ENCODE measurements around the gene SRSF3.

DNA sequence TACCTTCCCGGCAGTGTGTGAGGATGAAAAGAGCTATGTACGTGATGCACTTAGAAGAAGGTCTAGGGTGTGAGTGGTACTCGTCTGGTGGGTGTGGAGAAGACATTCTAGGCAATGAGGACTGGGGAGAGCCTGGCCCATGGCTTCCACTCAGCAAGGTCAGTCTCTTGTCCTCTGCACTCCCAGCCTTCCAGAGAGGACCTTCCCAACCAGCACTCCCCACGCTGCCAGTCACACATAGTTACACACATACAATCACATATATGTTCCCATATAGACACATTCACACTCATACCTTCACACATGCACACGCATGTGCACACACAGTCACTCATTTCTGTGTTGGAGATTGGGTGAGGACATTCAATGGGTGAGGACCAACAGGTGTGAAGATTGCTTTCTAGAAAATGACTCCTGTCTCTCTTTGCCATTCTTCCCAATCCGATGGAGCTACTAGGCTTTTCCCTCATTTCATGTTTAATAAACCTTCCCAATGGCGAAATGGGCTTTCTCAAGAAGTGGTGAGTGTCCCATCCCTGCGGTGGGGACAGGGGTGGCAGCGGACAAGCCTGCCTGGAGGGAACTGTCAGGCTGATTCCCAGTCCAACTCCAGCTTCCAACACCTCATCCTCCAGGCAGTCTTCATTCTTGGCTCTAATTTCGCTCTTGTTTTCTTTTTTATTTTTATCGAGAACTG lies 30.4 kb downstream of the SRSF3 start:
- TF ChIP-seq, protein P1, sequence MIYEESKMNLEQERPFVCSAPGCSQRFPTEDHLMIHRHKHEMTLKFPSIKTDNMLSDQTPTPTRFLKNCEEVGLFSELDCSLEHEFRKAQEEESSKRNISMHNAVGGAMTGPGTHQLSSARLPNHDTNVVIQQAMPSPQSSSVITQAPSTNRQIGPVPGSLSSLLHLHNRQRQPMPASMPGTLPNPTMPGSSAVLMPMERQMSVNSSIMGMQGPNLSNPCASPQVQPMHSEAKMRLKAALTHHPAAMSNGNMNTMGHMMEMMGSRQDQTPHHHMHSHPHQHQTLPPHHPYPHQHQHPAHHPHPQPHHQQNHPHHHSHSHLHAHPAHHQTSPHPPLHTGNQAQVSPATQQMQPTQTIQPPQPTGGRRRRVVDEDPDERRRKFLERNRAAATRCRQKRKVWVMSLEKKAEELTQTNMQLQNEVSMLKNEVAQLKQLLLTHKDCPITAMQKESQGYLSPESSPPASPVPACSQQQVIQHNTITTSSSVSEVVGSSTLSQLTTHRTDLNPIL (CRISPR knock-in tag; IDR thresholded peaks at IDR 0.05; ENCODE audit: low read depth), result no peak
- TF ChIP-seq ARNTL (CRISPR knock-in tag; IDR thresholded peaks at IDR 0.05; ENCODE audit: borderline replicate concordance, low read depth) (no peak), TCF4 (CRISPR knock-in tag; IDR thresholded peaks at IDR 0.05; ENCODE audit: borderline replicate concordance) (no peak), ZNF70 (CRISPR knock-in tag; IDR thresholded peaks at IDR 0.05) (no peak), ZNF8 (CRISPR knock-in tag; IDR thresholded peaks at IDR 0.05) (no peak), TOX (CRISPR knock-in tag; IDR thresholded peaks at IDR 0.05; ENCODE audit: borderline replicate concordance) (no peak), ESRRG (CRISPR knock-in tag; IDR thresholded peaks at IDR 0.05) (no peak), ZC3H10 (CRISPR knock-in tag; IDR thresholded peaks at IDR 0.05) (no peak)
- TF ChIP-seq, protein P2, sequence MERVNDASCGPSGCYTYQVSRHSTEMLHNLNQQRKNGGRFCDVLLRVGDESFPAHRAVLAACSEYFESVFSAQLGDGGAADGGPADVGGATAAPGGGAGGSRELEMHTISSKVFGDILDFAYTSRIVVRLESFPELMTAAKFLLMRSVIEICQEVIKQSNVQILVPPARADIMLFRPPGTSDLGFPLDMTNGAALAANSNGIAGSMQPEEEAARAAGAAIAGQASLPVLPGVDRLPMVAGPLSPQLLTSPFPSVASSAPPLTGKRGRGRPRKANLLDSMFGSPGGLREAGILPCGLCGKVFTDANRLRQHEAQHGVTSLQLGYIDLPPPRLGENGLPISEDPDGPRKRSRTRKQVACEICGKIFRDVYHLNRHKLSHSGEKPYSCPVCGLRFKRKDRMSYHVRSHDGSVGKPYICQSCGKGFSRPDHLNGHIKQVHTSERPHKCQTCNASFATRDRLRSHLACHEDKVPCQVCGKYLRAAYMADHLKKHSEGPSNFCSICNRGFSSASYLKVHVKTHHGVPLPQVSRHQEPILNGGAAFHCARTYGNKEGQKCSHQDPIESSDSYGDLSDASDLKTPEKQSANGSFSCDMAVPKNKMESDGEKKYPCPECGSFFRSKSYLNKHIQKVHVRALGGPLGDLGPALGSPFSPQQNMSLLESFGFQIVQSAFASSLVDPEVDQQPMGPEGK (CRISPR knock-in tag; IDR thresholded peaks at IDR 0.05; ENCODE audit: borderline replicate concordance), result no peak
- TF ChIP-seq, protein P3, sequence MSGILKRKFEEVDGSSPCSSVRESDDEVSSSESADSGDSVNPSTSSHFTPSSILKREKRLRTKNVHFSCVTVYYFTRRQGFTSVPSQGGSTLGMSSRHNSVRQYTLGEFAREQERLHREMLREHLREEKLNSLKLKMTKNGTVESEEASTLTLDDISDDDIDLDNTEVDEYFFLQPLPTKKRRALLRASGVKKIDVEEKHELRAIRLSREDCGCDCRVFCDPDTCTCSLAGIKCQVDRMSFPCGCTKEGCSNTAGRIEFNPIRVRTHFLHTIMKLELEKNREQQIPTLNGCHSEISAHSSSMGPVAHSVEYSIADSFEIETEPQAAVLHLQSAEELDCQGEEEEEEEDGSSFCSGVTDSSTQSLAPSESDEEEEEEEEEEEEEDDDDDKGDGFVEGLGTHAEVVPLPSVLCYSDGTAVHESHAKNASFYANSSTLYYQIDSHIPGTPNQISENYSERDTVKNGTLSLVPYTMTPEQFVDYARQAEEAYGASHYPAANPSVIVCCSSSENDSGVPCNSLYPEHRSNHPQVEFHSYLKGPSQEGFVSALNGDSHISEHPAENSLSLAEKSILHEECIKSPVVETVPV (CRISPR knock-in tag; IDR thresholded peaks at IDR 0.05), result no peak
